Activated T-helper 1 cell treated with anti-CD3 and anti-CD28 coated beads, Interleukin-12 subunit alpha, Interleukin-12 subunit beta, Interleukin-2, Interleukin-4 antibody, amounts not matched to agents 30 ng/mL and 10 ng/mL and 1 ng/mL, durations not matched to agents 14 hours and 24 hours and 36 hours (primary cell): ENCODE results near the gene NIPBL. TPM values are rescaled to one million over a fixed set of nuclear protein-coding genes. Genes with fewer than 3 reads are reported as not detected.
"Not testable (repeated sequence)": the region's sequence is repeated elsewhere in the genome, so short reads cannot be mapped to it uniquely, and the experiment has no call there.

Source experiments
- DNase-seq: peaks from one replicate; pipeline ENCODE4 v3.0.0; 2021; ENCODE audit warnings: low spot score
- H3K27ac Mint-ChIP-seq: one replicate; pipeline ENCODE4 v1.8.0; 2021; ENCODE audit warnings: mild to moderate bottlenecking, mixed read lengths
- H3K27me3 Mint-ChIP-seq: one replicate; pipeline ENCODE4 v1.8.0; 2022; ENCODE audit warnings: mild to moderate bottlenecking, moderate library complexity, mixed read lengths; ENCODE audit not compliant: insufficient read depth
- H3K36me3 Mint-ChIP-seq: one replicate; pipeline ENCODE4 v1.8.0; 2021; ENCODE audit warnings: low read depth, mixed read lengths
- H3K4me1 Mint-ChIP-seq: one replicate; pipeline ENCODE4 v1.8.0; 2021; ENCODE audit warnings: low read depth, mixed read lengths
- H3K4me3 Mint-ChIP-seq: one replicate; pipeline ENCODE4 v1.8.0; 2021; ENCODE audit warnings: mild to moderate bottlenecking, moderate library complexity, mixed read lengths
- H3K9me3 Mint-ChIP-seq: one replicate; pipeline ENCODE4 v1.8.0; 2021; ENCODE audit warnings: mixed read lengths
- intact Hi-C: fragments of 100-400 bp; cut with micrococcal nuclease; formaldehyde crosslinking; loops from one replicate; pipeline ENCODE4 v1.15.1; 2024
- total RNA-seq: library from RNA; stranded (reverse); gene quantifications from 2 replicates; pipeline ENCODE4 v1.2.3, GENCODE V29; 2022

Gene NIPBL, protein sequence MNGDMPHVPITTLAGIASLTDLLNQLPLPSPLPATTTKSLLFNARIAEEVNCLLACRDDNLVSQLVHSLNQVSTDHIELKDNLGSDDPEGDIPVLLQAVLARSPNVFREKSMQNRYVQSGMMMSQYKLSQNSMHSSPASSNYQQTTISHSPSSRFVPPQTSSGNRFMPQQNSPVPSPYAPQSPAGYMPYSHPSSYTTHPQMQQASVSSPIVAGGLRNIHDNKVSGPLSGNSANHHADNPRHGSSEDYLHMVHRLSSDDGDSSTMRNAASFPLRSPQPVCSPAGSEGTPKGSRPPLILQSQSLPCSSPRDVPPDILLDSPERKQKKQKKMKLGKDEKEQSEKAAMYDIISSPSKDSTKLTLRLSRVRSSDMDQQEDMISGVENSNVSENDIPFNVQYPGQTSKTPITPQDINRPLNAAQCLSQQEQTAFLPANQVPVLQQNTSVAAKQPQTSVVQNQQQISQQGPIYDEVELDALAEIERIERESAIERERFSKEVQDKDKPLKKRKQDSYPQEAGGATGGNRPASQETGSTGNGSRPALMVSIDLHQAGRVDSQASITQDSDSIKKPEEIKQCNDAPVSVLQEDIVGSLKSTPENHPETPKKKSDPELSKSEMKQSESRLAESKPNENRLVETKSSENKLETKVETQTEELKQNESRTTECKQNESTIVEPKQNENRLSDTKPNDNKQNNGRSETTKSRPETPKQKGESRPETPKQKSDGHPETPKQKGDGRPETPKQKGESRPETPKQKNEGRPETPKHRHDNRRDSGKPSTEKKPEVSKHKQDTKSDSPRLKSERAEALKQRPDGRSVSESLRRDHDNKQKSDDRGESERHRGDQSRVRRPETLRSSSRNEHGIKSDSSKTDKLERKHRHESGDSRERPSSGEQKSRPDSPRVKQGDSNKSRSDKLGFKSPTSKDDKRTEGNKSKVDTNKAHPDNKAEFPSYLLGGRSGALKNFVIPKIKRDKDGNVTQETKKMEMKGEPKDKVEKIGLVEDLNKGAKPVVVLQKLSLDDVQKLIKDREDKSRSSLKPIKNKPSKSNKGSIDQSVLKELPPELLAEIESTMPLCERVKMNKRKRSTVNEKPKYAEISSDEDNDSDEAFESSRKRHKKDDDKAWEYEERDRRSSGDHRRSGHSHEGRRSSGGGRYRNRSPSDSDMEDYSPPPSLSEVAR (N-terminal part only)
- total RNA-seq = 59.4 and 62.4 TPM in 2 replicates

DNA sequence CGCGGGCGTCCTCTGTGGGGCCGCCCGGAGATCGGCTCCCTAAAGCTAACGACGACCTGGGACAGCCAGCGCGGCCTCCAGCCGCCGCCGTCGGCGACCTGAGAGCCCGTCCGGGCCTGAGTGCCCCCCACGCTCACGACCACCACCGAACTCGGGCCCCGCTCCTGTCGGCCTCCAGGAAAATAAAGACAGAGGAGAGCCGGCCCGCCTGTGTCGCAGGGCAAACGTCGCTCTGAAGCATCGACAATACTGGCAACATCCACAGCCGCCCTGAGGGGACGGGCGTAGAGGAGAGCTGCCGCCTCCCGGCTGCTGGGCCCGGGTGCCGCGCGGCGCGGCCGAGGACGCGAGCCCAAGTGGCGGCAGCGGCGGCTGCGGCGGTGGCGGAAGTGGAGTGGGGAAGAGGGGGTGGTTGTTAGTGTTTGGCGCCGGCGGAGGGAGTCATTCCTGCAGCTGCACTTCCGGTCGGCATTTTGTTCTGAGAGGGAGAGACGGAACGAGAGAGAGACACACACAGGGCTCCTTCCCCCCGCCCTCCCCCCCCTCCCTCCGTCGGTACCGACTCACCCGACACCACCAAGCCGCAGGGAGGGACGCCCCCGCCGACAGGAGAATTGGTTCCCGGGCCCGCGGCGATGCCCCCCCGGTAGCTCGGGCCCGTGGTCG is at the start of gene NIPBL:
NIPBL (plus strand) TSS at position 471 of the 666 bp plus-strand sequence. CDS start 76,928 bp downstream, outside the sequence.
- no peaks in the 10 kb centered on the region for H3K9me3 Mint-ChIP-seq
- peak within 1 kb of the TSS; percentile 93 for H3K4me3 Mint-ChIP-seq
- peak within 1 kb of the TSS; percentile 97 for H3K27ac Mint-ChIP-seq
- H3K4me1 Mint-ChIP-seq = peaks cover 56% of the 10 kb centered on the region
- intact Hi-C loops = loop anchor here (1.0 to 10.0 kb wide), 10 partner anchors 131 to 1959 kb away; partner anchors contain the start of genes BRIX1, IL7R, LMBRD2 and NADK2
- peaks cover 2% of the 10 kb centered on the region for H3K27me3 Mint-ChIP-seq
- DNase-seq = peak; percentile 86
- H3K36me3 Mint-ChIP-seq = peaks cover 1% of the 10 kb centered on the region

DNA sequence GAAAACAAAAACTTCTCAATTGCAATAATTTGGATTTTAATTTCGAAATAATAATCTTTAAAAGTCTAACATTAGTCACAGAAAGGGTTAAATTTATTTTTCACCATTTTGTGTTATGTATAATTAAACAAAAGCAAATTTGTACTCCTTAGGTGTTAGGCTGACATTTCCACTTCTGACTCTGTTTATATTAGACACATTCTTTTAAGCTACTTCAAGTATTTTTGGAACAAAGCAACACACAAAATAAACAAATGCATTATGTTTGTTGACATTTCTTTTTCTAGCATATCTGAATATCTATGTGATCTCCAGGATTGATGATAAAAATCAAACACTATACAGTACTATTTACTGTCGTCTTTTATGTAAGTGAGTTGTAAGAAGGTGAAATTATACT is 44.3 kb upstream of the NIPBL start:
- no peaks in the 10 kb centered on the region for H3K36me3 Mint-ChIP-seq
- peaks cover 5% of the 10 kb centered on the region for H3K27me3 Mint-ChIP-seq
- intact Hi-C loops = no loop called here
- no peak overlapping the region for H3K27ac Mint-ChIP-seq
- H3K4me3 Mint-ChIP-seq = no peak overlapping the region
- H3K9me3 Mint-ChIP-seq = no peaks in the 10 kb centered on the region
- DNase-seq = no peak
- no peaks in the 10 kb centered on the region for H3K4me1 Mint-ChIP-seq

DNA sequence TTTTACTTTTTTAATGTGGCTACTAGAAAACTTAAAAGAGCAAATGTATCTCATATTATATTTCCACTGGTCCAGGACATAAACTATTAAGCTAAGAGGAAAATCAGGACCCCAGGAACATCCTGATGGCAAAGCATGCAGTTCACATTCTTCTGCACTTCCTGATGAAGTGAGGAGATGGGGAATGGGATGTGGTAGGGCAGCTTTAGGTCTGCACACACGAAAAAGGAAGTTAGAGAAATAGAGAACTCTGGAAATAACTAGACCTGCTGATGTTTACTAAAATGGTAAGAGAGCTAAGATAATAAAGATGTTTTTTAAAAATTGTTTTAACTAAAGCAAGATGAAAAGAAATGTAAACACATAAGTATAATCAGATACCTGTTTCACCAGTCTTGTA is 39.7 kb upstream of the NIPBL start:
- Mint-ChIP-seq H3K4me3 (no peak overlapping the region), H3K4me1 (no peaks in the 10 kb centered on the region), H3K27me3 (peaks cover 10% of the 10 kb centered on the region), H3K27ac (no peak overlapping the region), H3K9me3 (no peaks in the 10 kb centered on the region), H3K36me3 (no peaks in the 10 kb centered on the region)
- intact Hi-C loops = no loop called here
- no peak for DNase-seq

DNA sequence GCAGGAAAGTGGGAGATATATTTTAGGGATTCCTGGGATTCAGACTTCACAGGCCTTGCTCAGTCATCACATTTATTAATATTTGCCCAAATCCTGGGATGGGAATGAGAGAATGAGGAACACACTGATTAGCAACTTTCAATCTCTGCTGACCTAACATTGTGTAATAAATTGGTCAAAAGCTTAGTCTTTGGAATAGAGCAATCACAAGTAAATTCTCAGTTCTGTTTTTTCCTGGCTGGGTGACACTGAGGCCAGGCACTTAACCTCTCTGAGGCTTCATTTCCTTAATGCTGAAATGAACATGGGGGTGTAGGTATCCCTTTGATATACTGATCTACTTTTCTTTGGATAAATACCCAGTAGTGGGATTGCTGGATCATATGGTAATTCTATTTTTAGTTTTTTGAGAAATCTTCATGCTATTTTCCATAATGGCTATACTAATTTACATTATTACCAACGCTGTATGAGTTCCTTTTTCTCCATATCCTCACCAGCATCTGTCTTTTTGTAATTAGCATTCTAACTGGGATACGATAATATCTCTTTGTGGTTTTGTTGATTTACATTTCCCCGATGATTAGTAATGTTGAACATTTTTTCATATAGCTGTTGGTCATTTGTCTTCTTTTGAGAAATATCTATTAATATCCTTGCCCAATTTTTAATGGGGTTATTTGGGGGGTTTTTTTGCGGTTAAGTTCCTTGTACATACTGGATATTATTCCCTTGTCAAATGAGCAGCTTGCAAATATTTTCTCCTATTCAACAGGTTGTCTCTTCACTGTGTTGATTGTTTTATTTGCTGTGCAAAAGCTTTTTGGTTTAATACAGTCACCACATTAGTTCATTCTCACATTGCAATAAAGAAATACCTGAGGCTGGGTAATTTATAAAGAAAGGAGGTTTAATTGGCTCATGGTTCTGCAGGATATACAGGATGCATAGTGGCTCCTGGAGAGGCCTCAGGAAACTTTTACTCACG is 36.8 kb upstream of the NIPBL start:
- Mint-ChIP-seq H3K4me3 (no peak overlapping the region), H3K9me3 (no peaks in the 10 kb centered on the region), H3K27ac (no peak overlapping the region), H3K36me3 (no peaks in the 10 kb centered on the region), H3K27me3 (peaks cover 16% of the 10 kb centered on the region), H3K4me1 (no peaks in the 10 kb centered on the region)
- DNase-seq = no peak
- intact Hi-C loops = no loop called here

DNA sequence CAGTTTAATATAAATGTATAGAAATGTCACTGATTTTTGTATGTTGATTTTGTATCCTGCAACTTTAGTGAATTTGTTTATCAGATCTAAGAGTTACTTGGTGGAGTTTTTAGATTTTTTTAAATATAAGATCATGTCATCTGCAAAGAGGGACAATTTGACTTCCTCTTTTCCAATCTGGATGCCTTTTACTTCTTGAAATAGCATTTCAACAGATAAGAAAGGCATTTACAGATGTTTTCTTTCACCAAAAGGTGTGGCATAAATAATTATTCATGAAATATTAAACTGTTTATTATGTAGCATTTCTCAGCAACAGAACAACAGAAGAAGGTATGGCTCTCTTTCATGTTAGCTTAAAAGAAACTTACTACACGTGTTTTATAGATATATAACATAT is 34.9 kb upstream of the NIPBL start:
- no peak overlapping the region for H3K4me3 Mint-ChIP-seq
- H3K36me3 Mint-ChIP-seq = no peaks in the 10 kb centered on the region
- no peak overlapping the region for H3K27ac Mint-ChIP-seq
- H3K27me3 Mint-ChIP-seq = peaks cover 16% of the 10 kb centered on the region
- no peaks in the 10 kb centered on the region for H3K9me3 Mint-ChIP-seq
- DNase-seq = no peak
- no peaks in the 10 kb centered on the region for H3K4me1 Mint-ChIP-seq
- intact Hi-C loops = no loop called here

DNA sequence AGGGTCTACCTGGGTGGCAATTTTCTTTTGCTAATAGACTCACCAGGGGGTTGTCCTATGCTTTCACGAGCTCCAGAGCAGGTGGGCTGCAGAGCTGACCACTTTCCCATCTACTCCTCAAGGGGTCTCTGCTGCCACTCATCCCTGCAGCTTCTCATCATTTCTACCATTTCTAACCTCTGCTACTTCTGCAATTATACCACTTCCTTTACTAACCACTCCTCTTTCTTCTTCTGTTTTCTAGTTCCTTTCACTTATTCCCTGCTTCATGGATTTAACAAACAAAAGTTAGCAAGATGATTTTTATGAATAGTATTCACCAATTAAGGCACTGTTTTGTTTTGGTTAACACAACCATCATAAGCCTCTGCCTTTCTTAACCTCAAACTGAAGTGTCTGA is 34.5 kb upstream of the NIPBL start:
- no peaks in the 10 kb centered on the region for H3K36me3 Mint-ChIP-seq
- no peak overlapping the region for H3K27ac Mint-ChIP-seq
- no peaks in the 10 kb centered on the region for H3K4me1 Mint-ChIP-seq
- DNase-seq = no peak
- intact Hi-C loops = no loop called here
- peaks cover 13% of the 10 kb centered on the region for H3K27me3 Mint-ChIP-seq
- no peak overlapping the region for H3K4me3 Mint-ChIP-seq
- H3K9me3 Mint-ChIP-seq = no peaks in the 10 kb centered on the region

DNA sequence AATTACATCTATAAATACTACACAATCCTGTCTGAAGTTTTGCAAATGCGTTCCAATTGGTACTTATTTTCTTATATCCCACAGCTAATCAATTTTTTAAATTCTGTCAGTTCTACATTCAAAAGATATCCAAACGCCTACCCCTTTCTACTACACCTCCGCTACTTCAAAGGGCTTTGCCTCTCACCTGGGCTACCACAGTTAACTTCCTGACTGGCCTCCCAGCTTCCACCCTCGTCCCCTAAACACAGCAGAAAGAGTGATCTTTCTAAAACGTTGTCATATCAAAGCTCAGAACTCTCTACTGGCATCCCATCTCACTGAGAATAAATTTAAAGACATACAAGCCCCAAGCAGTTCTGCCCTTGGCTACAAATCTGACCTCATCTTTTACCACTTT is 32.3 kb upstream of the NIPBL start:
- H3K9me3 Mint-ChIP-seq = no peaks in the 10 kb centered on the region
- no peaks in the 10 kb centered on the region for H3K4me1 Mint-ChIP-seq
- H3K36me3 Mint-ChIP-seq = no peaks in the 10 kb centered on the region
- no peak for DNase-seq
- no peak overlapping the region for H3K27ac Mint-ChIP-seq
- H3K27me3 Mint-ChIP-seq = peaks cover 8% of the 10 kb centered on the region
- intact Hi-C loops = no loop called here
- H3K4me3 Mint-ChIP-seq = no peak overlapping the region

DNA sequence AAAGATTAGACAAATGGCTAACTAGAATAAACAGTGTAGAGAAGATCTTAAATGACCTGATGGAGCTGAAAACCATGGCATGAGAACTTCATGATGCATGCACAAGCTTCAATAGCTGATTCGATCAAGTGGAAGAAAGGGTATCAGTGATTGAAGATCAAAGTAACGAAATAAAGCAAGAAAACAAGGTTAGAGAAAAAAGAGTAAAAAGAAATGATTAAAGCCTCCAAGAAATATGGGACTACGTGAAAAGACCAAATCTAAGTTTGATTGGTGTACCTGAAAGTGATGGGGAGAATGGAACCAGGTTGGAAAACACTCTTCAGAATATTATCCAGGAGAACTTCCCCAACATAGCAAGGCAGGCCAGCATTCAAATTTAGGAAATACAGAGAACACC is 28.0 kb upstream of the NIPBL start:
- H3K4me1 Mint-ChIP-seq, H3K9me3 Mint-ChIP-seq, H3K4me3 Mint-ChIP-seq, DNase-seq, intact Hi-C loops, H3K36me3 Mint-ChIP-seq, H3K27ac Mint-ChIP-seq: not testable (repeated sequence)
- H3K27me3 Mint-ChIP-seq = peaks cover 17% of the 10 kb centered on the region

DNA sequence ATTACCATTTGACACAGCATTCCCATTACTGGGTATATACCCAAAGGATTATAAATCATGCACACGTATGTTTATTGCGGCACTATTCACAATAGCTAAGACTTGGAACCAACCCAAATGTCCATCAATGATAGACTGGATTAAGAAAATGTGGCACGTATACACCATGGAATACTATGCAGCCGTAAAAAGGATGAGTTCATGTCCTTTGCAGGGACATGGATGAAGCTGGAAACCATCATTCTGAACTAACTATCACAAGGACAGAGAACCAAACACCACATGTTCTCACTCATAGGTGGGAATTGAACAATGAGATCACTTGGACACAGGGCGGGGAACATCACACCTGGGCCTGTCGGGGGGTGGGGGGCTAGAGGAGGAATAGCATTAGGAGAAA is 23.7 kb upstream of the NIPBL start:
- H3K27ac Mint-ChIP-seq, H3K4me1 Mint-ChIP-seq, intact Hi-C loops, DNase-seq, H3K36me3 Mint-ChIP-seq, H3K4me3 Mint-ChIP-seq, H3K27me3 Mint-ChIP-seq, H3K9me3 Mint-ChIP-seq: not testable (repeated sequence)

DNA sequence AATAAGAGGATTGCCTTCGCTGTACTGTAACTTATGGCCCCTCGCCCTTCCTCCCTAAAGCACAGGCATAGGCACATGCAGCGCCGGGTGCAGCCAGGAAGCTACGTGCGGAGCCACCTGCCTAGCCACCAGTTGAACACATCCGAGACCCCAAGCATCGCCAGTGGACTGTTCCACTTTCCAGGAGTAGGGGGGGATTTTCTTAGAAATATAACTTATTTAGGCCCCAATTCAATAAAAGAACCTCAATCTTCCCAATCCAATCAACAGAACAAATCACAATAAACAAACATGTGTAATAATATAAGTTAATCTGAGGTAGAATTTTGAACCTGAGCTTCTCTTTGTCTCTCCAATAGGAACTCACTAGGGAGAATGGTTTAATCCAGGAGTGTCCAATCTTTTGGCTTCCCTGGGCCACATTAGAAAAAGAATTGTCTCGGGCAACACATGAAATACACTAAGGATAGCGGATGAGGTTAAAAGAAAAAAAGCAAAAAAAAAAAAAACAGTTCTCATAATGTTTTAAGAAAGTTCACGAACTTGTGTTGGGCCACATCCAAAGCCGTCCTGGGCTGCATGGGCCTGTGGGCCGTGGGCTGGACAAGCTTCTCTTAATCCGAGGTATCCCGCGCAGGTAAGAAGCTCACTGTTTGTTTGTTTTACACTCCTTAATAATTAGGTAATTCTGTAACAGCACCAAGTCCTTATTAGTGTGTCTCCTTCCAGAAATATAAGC is 22.0 kb upstream of the NIPBL start:
- Mint-ChIP-seq H3K36me3 (no peaks in the 10 kb centered on the region), H3K27me3 (peaks cover 14% of the 10 kb centered on the region), H3K4me3 (no peak overlapping the region), H3K9me3 (no peaks in the 10 kb centered on the region), H3K4me1 (no peaks in the 10 kb centered on the region), H3K27ac (no peak overlapping the region)
- no peak for DNase-seq
- intact Hi-C loops = no loop called here

DNA sequence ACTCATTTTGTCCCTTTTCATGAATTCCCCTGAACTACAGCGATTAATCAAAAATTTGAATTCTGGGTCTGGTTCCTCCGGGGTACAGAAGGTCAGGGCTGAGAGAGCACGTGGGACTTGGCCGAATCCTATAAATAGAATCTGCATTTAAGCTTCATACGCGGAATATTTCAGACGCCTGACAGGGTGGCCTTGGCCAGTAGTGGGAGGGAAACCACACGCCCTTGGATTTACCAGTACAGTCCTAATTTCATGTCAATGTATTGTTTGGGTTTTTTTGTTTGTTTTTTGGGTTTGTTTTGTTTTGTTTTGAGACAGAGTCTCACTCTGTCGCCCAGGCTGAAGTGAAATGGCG is 21.5 kb upstream of the NIPBL start:
- Mint-ChIP-seq H3K27ac (no peak overlapping the region), H3K27me3 (peaks cover 11% of the 10 kb centered on the region), H3K36me3 (no peaks in the 10 kb centered on the region), H3K9me3 (no peaks in the 10 kb centered on the region), H3K4me3 (no peak overlapping the region), H3K4me1 (no peaks in the 10 kb centered on the region)
- intact Hi-C loops = no loop called here
- no peak for DNase-seq
